PC-9 (cell line): Measurements from ENCODE around the gene PDZD7.

Experiments
- CTCF ChIP-seq: fragments of 200-600 bp; sonication (generic); conservative IDR thresholded peaks from 2 replicates; pipeline ENCODE4 v1.6.1; 2017; ENCODE audit warnings: mixed run types, antibody characterized with exemption, mild to moderate bottlenecking, moderate library complexity
- EZH2 ChIP-seq: fragments of 200-600 bp; sonication (generic); IDR thresholded peaks from 2 replicates; pipeline ENCODE4 v1.8.0; 2017; ENCODE audit warnings: antibody characterized with exemption, low read depth

GRCh38 chr10:101038484-101038883, 7.6 kb upstream of the PDZD7 start:
- TF ChIP-seq CTCF (no peak), EZH2 (no peak)
